H1 (cell line): ENCODE measurements around the gene EML1. TPM values are rescaled to one million over a fixed set of nuclear protein-coding genes. Genes with fewer than 3 reads are reported as not detected.

Source experiments
- CTCF ChIA-PET: fragments of 300-600 bp; sonication (Branson Sonifier 250); formaldehyde crosslinking; loops from one replicate; lab custom pipeline; 2021; ENCODE audit not compliant: partially characterized antibody; lab: Charles Lee
- POLR2A ChIA-PET: fragments of 300-600 bp; sonication (Branson Sonifier 250); formaldehyde crosslinking; loops from one replicate; lab custom pipeline; 2021; ENCODE audit warnings: inconsistent platforms; ENCODE audit not compliant: partially characterized antibody; lab: Charles Lee
- DNase-seq, 2 experiments: peaks; one replicate each; pipeline versions ENCODE4 v3.0.0 to v3.0.0-alpha.2; 2010 to 2022; ENCODE audit warnings: low spot score in 2 of 2, low read depth in 1 of 2, mixed read lengths in 1 of 2
- FAIRE-seq: peaks from 2 replicates; lab custom pipeline; 2011; peaks lifted over from hg19 to GRCh38; lab: Jason Lieb, UNC
- H2AFZ ChIP-seq: 2 replicates; pipeline ENCODE4 v1.8.1; 2012; ENCODE audit warnings: low read length, inconsistent platforms
- H2AK5ac ChIP-seq: 2 replicates; pipeline ENCODE4 v1.6.1; 2013; ENCODE audit warnings: low read depth, low read length
- H2BK120ac ChIP-seq: replicated peaks from 2 replicates; pipeline ENCODE3; 2013; ENCODE audit warnings: low read depth, low read length, inconsistent platforms
- H2BK12ac ChIP-seq: 2 replicates; pipeline ENCODE4 v1.6.1; 2013; ENCODE audit warnings: low read depth, low read length
- H2BK15ac ChIP-seq: 2 replicates; pipeline ENCODE4 v1.6.1; 2013; ENCODE audit warnings: low read length
- H2BK20ac ChIP-seq: 2 replicates; pipeline ENCODE4 v1.6.1; 2013; ENCODE audit warnings: low read length
- H2BK5ac ChIP-seq: 2 replicates; pipeline ENCODE4 v1.6.1; 2013; ENCODE audit warnings: low read depth, low read length
- H3K14ac ChIP-seq: 2 replicates; pipeline ENCODE4 v1.6.1; 2013; ENCODE audit warnings: inconsistent platforms; ENCODE audit not compliant: insufficient read length
- H3K18ac ChIP-seq: 2 replicates; pipeline ENCODE4 v1.6.1; 2013; ENCODE audit warnings: low read length; ENCODE audit errors: extremely low read depth
- H3K23ac ChIP-seq: 2 replicates; pipeline ENCODE4 v1.6.1; 2013; ENCODE audit warnings: inconsistent platforms; ENCODE audit not compliant: insufficient read length
- H3K23me2 ChIP-seq: 2 replicates; pipeline ENCODE4 v1.6.1; 2013; ENCODE audit warnings: low read depth, low read length
- H3K27ac ChIP-seq: 2 replicates; pipeline ENCODE4 v1.6.1; 2011; ENCODE audit warnings: low read depth, low read length, inconsistent platforms
- H3K27me3 ChIP-seq, 4 experiments: replicated peaks in 1 of 4; 1 replicate in 1 of 4; 2 replicates in 3 of 4; pipeline versions ENCODE4 v1.6.1 to v1.8.1; 2011 to 2013; ENCODE audit warnings: low read length in 3 of 4, mild to moderate bottlenecking in 3 of 4, inconsistent platforms in 2 of 4, mixed read lengths in 2 of 4, moderate library complexity in 1 of 4; ENCODE audit not compliant: control insufficient read depth in 3 of 4, insufficient read depth in 3 of 4; ENCODE audit errors: extremely low read depth in 1 of 4
- H3K36me3 ChIP-seq, 4 experiments: 2 replicates each; pipeline versions ENCODE4 v1.6.1 to v1.8.1; 2011 to 2013; ENCODE audit warnings: mild to moderate bottlenecking in 4 of 4, low read length in 3 of 4, moderate library complexity in 2 of 4, control low read depth in 1 of 4, inconsistent platforms in 1 of 4; ENCODE audit not compliant: insufficient read depth in 4 of 4, control insufficient read depth in 2 of 4
- H3K4ac ChIP-seq: replicated peaks from 2 replicates; pipeline ENCODE3; 2013; ENCODE audit warnings: low read length, low read depth, mixed read lengths, inconsistent platforms; ENCODE audit not compliant: insufficient read length
- H3K4me1 ChIP-seq, 4 experiments: replicated peaks in 1 of 4; 1 replicate in 1 of 4; 2 replicates in 3 of 4; pipeline versions ENCODE4 v1.6.1 to v1.8.1; 2011 to 2013; ENCODE audit warnings: low read length in 3 of 4, inconsistent platforms in 2 of 4, mixed read lengths in 1 of 4; ENCODE audit not compliant: insufficient read depth in 4 of 4, control insufficient read depth in 3 of 4
- H3K4me2 ChIP-seq, 2 experiments: 2 replicates each; pipeline versions ENCODE4 v1.6.1 to v1.8.1; 2011 to 2013; ENCODE audit warnings: low read depth in 2 of 2, low read length in 2 of 2, control low read depth in 1 of 2, inconsistent platforms in 1 of 2, mild to moderate bottlenecking in 1 of 2; ENCODE audit not compliant: insufficient read depth in 1 of 2
- H3K4me3 ChIP-seq, 4 experiments: fragments of 200-600, 300-600 bp in 1 of 4; sonication (generic), shearing (Covaris generic), sonication (Bioruptor Twin) in 1 of 4; 2 replicates each; pipeline versions ENCODE4 v1.5.1 to v1.8.1; 2011 to 2016; ENCODE audit warnings: low read length in 4 of 4, low read depth in 3 of 4, control low read depth in 2 of 4, inconsistent platforms in 2 of 4, mild to moderate bottlenecking in 2 of 4, mixed read lengths in 1 of 4, moderate library complexity in 1 of 4; ENCODE audit not compliant: insufficient read depth in 2 of 4; ENCODE audit errors: extremely low read depth in 1 of 4
- H3K56ac ChIP-seq: replicated peaks from 2 replicates; pipeline ENCODE3; 2013; ENCODE audit warnings: low read depth, mild to moderate bottlenecking, mixed read lengths, low read length, inconsistent platforms; ENCODE audit not compliant: insufficient read length
- H3K79me1 ChIP-seq: 2 replicates; pipeline ENCODE4 v1.6.1; 2013; ENCODE audit warnings: low read depth, low read length, control low read depth
- H3K79me2 ChIP-seq, 2 experiments: 2 replicates each; pipeline versions ENCODE4 v1.6.1 to v1.8.1; 2012 to 2013; ENCODE audit warnings: low read length in 2 of 2, mild to moderate bottlenecking in 2 of 2, inconsistent platforms in 1 of 2; ENCODE audit not compliant: insufficient read depth in 2 of 2, control insufficient read depth in 1 of 2
- H3K9ac ChIP-seq, 4 experiments: replicated peaks in 1 of 4; 1 replicate in 1 of 4; 2 replicates in 3 of 4; pipeline versions ENCODE4 v1.6.1 to v1.8.1; 2011 to 2013; ENCODE audit warnings: low read depth in 3 of 4, low read length in 3 of 4, control low read depth in 2 of 4, mild to moderate bottlenecking in 2 of 4, moderate library complexity in 2 of 4, inconsistent platforms in 1 of 4; ENCODE audit errors: extremely low read depth in 1 of 4
- H3K9me3 ChIP-seq, 2 experiments: 2 replicates each; pipeline versions ENCODE4 v1.6.1 to v1.8.1; 2012 to 2013; ENCODE audit warnings: mild to moderate bottlenecking in 2 of 2, moderate library complexity in 2 of 2, control low read depth in 1 of 2, inconsistent platforms in 1 of 2, low read depth in 1 of 2, low read length in 1 of 2, mixed read lengths in 1 of 2; ENCODE audit not compliant: insufficient read depth in 2 of 2
- H4K20me1 ChIP-seq, 2 experiments: replicated peaks in 1 of 2; 2 replicates each; pipeline versions ENCODE3 to v1.8.1; 2011 to 2013; ENCODE audit warnings: inconsistent platforms in 2 of 2, low read length in 2 of 2, mild to moderate bottlenecking in 1 of 2; ENCODE audit not compliant: insufficient read depth in 2 of 2, control insufficient read depth in 1 of 2
- H4K5ac ChIP-seq: 2 replicates; pipeline ENCODE4 v1.6.1; 2013; ENCODE audit warnings: low read length, low read depth, mixed read lengths, inconsistent platforms; ENCODE audit not compliant: insufficient read length
- H4K8ac ChIP-seq: 2 replicates; pipeline ENCODE4 v1.8.0; 2013; ENCODE audit warnings: mild to moderate bottlenecking, moderate library complexity, low read length, inconsistent platforms; ENCODE audit not compliant: insufficient read depth; ENCODE audit errors: extremely low read depth
- H4K91ac ChIP-seq: replicated peaks from 2 replicates; pipeline ENCODE3; 2013; ENCODE audit warnings: low read length, mixed read lengths, inconsistent platforms; ENCODE audit not compliant: insufficient read length
- ASH2L ChIP-seq: fragments of 200-600, 300-600 bp; sonication (generic); IDR thresholded peaks from one replicate; pipeline ENCODE4 v1.7.1; 2017; ENCODE audit warnings: low read length
- BACH1 ChIP-seq: IDR thresholded peaks from 2 replicates; pipeline ENCODE4 v1.6.1; 2012; ENCODE audit warnings: low read length, improper control_type of control experiment
- BCL11A ChIP-seq, 2 experiments: IDR thresholded peaks; one replicate each; pipeline ENCODE4 v1.6.1; 2011; ENCODE audit warnings: low read depth in 2 of 2, low read length in 2 of 2, mild to moderate bottlenecking in 2 of 2
- BRCA1 ChIP-seq: IDR thresholded peaks from 2 replicates; pipeline ENCODE4 v1.6.1; 2012; ENCODE audit warnings: low read depth, low read length, improper control_type of control experiment
- FOSL1 ChIP-seq: IDR thresholded peaks from 2 replicates; pipeline ENCODE4 v1.6.1; 2011; ENCODE audit warnings: mild to moderate bottlenecking, low read depth, low read length, moderate library complexity; ENCODE audit not compliant: insufficient read depth
- GABPA ChIP-seq: IDR thresholded peaks from 2 replicates; pipeline ENCODE4 v1.6.1; 2011; ENCODE audit warnings: mild to moderate bottlenecking, low read length, moderate library complexity, borderline replicate concordance; ENCODE audit not compliant: insufficient read depth
- HDAC6 ChIP-seq: IDR thresholded peaks from one replicate; pipeline ENCODE4 v1.7.1; 2012; ENCODE audit warnings: low read depth, mild to moderate bottlenecking, inconsistent platforms, low read length, moderate library complexity
- KDM5A ChIP-seq: fragments of 200-600 bp; IDR thresholded peaks from 2 replicates; pipeline ENCODE4 v1.7.1; 2012; ENCODE audit warnings: mild to moderate bottlenecking, low read length, inconsistent platforms, mixed read lengths
- MAFK ChIP-seq: IDR thresholded peaks from 2 replicates; pipeline ENCODE4 v1.6.1; 2012; ENCODE audit warnings: low read depth, mild to moderate bottlenecking, improper control_type of control experiment, low read length
- NRF1 ChIP-seq: IDR thresholded peaks from 2 replicates; pipeline ENCODE4 v1.6.1; 2011; ENCODE audit warnings: mild to moderate bottlenecking, low read depth, low read length, improper control_type of control experiment
- POLR2A ChIP-seq, 2 experiments: IDR thresholded peaks; 1 replicate in 1 of 2; 2 replicates in 1 of 2; pipeline ENCODE4 v1.6.1; 2011; ENCODE audit warnings: low read depth in 2 of 2, low read length in 2 of 2, mild to moderate bottlenecking in 2 of 2; ENCODE audit errors: control extremely low read depth in 1 of 2
- POU5F1 ChIP-seq: IDR thresholded peaks from 2 replicates; pipeline ENCODE4 v1.6.1; 2011; ENCODE audit warnings: low read depth, mild to moderate bottlenecking, low read length, moderate library complexity
- WGBS, 2 experiments: shearing (Covaris generic) in 1 of 2; methylation state at CpG; one replicate each; pipeline versions ENCODE4 v1.1.6 to v1.1.7; 2013 to 2015; ENCODE audit warnings: low lambda C conversion rate in 2 of 2, mixed read lengths in 2 of 2, inconsistent platforms in 1 of 2, low coverage in 1 of 2, missing lambda C conversion rate in 1 of 2; ENCODE audit not compliant: insufficient replicate concordance in 2 of 2, insufficient coverage in 1 of 2, insufficient read length in 1 of 2; ENCODE audit errors: extremely low coverage in 1 of 2, missing lambda C conversion rate in 1 of 2; 5-methylcytosine and 5-hydroxymethylcytosine counted together
- polyA plus RNA-seq, 7 experiments: library from polyadenylated mRNA; depleted of rRNA in 3 of 7; stranded (reverse) in 5 of 7; unstranded in 2 of 7; fragments of >200 nt in 5 of 7; fragments of 200-250 nt in 2 of 7; gene quantifications; 1 replicate in 5 of 7; 2 replicates in 1 of 7; 4 replicates in 1 of 7; pipeline versions ENCODE4 v1.2.1 to v1.2.3, GENCODE V29; 2011 to 2013; ENCODE audit warnings: missing spikeins in 2 of 7, mixed read lengths in 2 of 7
- total RNA-seq: library from RNA; stranded (reverse); fragmentation: NEBNext Ultra II Directional; extraction: Animal tissue kit (Norgen Biotek cat#: 25700); gene quantifications from 2 replicates; pipeline ENCODE4 v1.2.1, GENCODE V29; 2021
- TF ChIP-seq, protein P1 (sequence below): IDR thresholded peaks from 2 replicates; pipeline ENCODE4 v1.6.1; 2012; ENCODE audit warnings: inconsistent platforms

EML1 gene
- total and polyA plus RNA-seq, 2 of the 8 experiments (the other 6 are each of a cell fraction or from before 2014, with no cell fraction given), result 11.1 to 24.7 TPM

DNA sequence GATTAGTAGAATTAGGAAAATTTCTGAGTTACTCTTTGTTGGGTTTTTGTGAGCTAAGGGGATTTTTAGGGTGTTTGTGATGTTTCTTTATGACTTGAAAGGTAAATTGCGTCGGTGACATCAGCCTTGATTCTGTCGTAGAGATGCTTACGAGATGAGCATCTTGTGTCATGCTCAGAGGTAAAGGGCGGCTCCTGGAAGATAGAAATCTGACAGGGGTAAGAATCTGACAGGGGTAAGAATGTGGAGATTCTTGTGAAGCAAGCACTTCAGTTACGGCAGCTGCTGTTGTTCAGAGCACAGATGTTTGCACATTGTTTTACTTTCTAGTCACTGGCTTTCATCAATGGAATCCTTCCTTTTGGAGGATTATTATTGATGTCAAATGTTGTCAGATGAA, 22.5 kb downstream of the EML1 start:
- CTCF ChIA-PET, result interaction anchor here (1.1 to 2.2 kb wide), 6 partner anchors 8 to 128 kb away, joined by 3 to 16 read pairs (median 3); no protein-coding TSS in a partner anchor
- H2BK12ac ChIP-seq, result no peak overlapping the region
- POLR2A ChIA-PET, result no interaction called here
- TF ChIP-seq HDAC6 (no peak), POLR2A (IDR thresholded peaks at IDR 0.05; ENCODE audit: control extremely low read depth in 1 of 2, low read depth in 2 of 2, low read length in 2 of 2) (no peak), ASH2L (no peak), BACH1 (no peak), KDM5A (no peak), BRCA1 (no peak), FOSL1 (no peak), MAFK (no peak), NRF1 (no peak), POU5F1 (no peak), BCL11A (IDR thresholded peaks at IDR 0.05; ENCODE audit: low read depth in 2 of 2, low read length in 2 of 2) (no peak), GABPA (no peak)
- TF ChIP-seq, protein P1, sequence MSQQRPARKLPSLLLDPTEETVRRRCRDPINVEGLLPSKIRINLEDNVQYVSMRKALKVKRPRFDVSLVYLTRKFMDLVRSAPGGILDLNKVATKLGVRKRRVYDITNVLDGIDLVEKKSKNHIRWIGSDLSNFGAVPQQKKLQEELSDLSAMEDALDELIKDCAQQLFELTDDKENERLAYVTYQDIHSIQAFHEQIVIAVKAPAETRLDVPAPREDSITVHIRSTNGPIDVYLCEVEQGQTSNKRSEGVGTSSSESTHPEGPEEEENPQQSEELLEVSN, result no peak

More for the DNA sequence above, 22.5 kb downstream of the EML1 start:
- H3K9me3 ChIP-seq, result no peaks in the 10 kb centered on the region
- no peak overlapping the region for H2BK120ac ChIP-seq
- H3K18ac ChIP-seq, result no peak overlapping the region
- H4K8ac ChIP-seq, result no peak overlapping the region
- no peak overlapping the region for H4K5ac ChIP-seq
- no peak overlapping the region for H2BK15ac ChIP-seq
- H3K27ac ChIP-seq, result no peak overlapping the region
- H3K23me2 ChIP-seq, result no peaks in the 10 kb centered on the region
- no peak overlapping the region for H2AFZ ChIP-seq
- H4K20me1 ChIP-seq, result peaks cover 0 to 6% of the 10 kb centered on the region in 2 experiments
- no peak overlapping the region for H3K9ac ChIP-seq
- no peak overlapping the region for H4K91ac ChIP-seq
- H3K27me3 ChIP-seq, result no peaks in the 10 kb centered on the region
- H3K56ac ChIP-seq, result no peak overlapping the region
- 60% methylated on average over 6 of the region's 6 CpGs; no CpG with 5 or more reads in 1 of the 2 experiments for WGBS, 2 experiments
- no peak for DNase-seq
- peaks cover 0 to 5% of the 10 kb centered on the region in 2 experiments; a peak in 1 of 4 replicates for H3K79me2 ChIP-seq
- H3K4me3 ChIP-seq, result no peak overlapping the region
- H2BK5ac ChIP-seq, result no peak overlapping the region
- H3K4ac ChIP-seq, result no peak overlapping the region
- H2AK5ac ChIP-seq, result no peak overlapping the region
- no peak overlapping the region for H3K14ac ChIP-seq
- no peak overlapping the region for H2BK20ac ChIP-seq
- H3K36me3 ChIP-seq, result no peaks in the 10 kb centered on the region
- H3K23ac ChIP-seq, result no peak overlapping the region
- no peak overlapping the region for H3K4me2 ChIP-seq
- no peak for FAIRE-seq
- H3K79me1 ChIP-seq, result peaks cover 6% of the 10 kb centered on the region; the same call in 1 of the 2 replicates
- H3K4me1 ChIP-seq, result peaks cover 0 to 2% (median 0%) of the 10 kb centered on the region in 4 experiments; a peak in 3 of 7 replicates
